Measurements from ENCODE around the gene EBF3. TPM values are rescaled to one million over a fixed set of nuclear protein-coding genes. Genes with fewer than 3 reads are reported as not detected.

Gene EBF3
- total and polyA plus RNA-seq, 2 donors (not counting 3 experiments of a cell fraction or from before 2014, with no cell fraction given): 0.92 to 2.7 TPM

- Histone ChIP-seq H3K4me1 (ENCODE audit: control insufficient read depth, extremely low read depth, insufficient read depth, low read length) (peaks cover 4% of the 10 kb centered on the region), H3K79me2 (ENCODE audit: control insufficient read depth, insufficient read depth, low read length) (no peaks in the 10 kb centered on the region), H3K9me3 (replicated peaks; ENCODE audit: control insufficient read depth, insufficient read depth, low read length) (no peaks in the 10 kb centered on the region), H3K4me3 (replicated peaks in 1 of 3; ENCODE audit: insufficient read depth in 1 of 3, low read depth in 1 of 3, low read length in 3 of 3) (no peak overlapping the region), H4K20me1 (replicated peaks; ENCODE audit: control insufficient read depth, extremely low read depth, insufficient read depth, low read length) (no peaks in the 10 kb centered on the region), H3K9me1 (replicated peaks; ENCODE audit: control insufficient read depth, extremely low read depth, insufficient read depth, low read length) (no peaks in the 10 kb centered on the region), H3K4me2 (ENCODE audit: insufficient read depth, low read length) (no peak overlapping the region), H3K9ac (replicated peaks; ENCODE audit: extremely low read depth, insufficient read depth, low read length) (no peak overlapping the region), H3K36me3 (ENCODE audit: control insufficient read depth in 2 of 2, extremely low read depth in 1 of 2, insufficient read depth in 2 of 2, low read length in 2 of 2) (no peaks in the 10 kb centered on the region), H2AFZ (ENCODE audit: low read depth, low read length) (no peak overlapping the region), H3K27ac (ENCODE audit: insufficient read depth, low read depth, low read length) (no peak overlapping the region), H3K27me3 (ENCODE audit: control insufficient read depth in 2 of 2, insufficient read depth in 2 of 2, low read length in 2 of 2) (peaks cover 3 to 7% of the 10 kb centered on the region in 2 experiments)
- no TSS peak for BruUV-seq (replicated peaks)
- intact Hi-C loops (cut with micrococcal nuclease): no loop called here
- POLR2A ChIA-PET: no interaction called here
- dilution Hi-C loops (cut with MboI; ENCODE audit: extremely low pct_ligation_motif_present, low sequenced_read_pairs): no loop called here
- DNase-seq (ENCODE audit: low read depth, low spot score): no peak
- FAIRE-seq: no peak
- CTCF ChIA-PET: no interaction called here
- TF ChIP-seq JUN (IDR thresholded peaks at IDR 0.05; ENCODE audit: borderline replicate concordance, insufficient read depth, insufficient read length, low read depth) (no peak), GATA2 (IDR thresholded peaks at IDR 0.05; ENCODE audit: insufficient read depth, insufficient read length, low read depth, low read length) (no peak), EZH2 (IDR thresholded peaks at IDR 0.05; ENCODE audit: borderline replicate concordance, low read depth, low read length, severe bottlenecking) (no peak)
Observed at GRCh38 chr10:129952378-129953118, 11.5 kb downstream of the EBF3 start.

GRCh38 chr10:129951970-129952265 is 12.2 kb downstream of the EBF3 start:
- H3K4me1 ChIP-seq (ENCODE audit: control insufficient read depth, extremely low read depth, insufficient read depth, low read length): peaks cover 4% of the 10 kb centered on the region
- no peak for DNase-seq (ENCODE audit: low read depth, low spot score)
- no peak overlapping the region for H3K4me3 ChIP-seq (replicated peaks in 1 of 3; ENCODE audit: insufficient read depth in 1 of 3, low read depth in 1 of 3, low read length in 3 of 3)
- H4K20me1 ChIP-seq (replicated peaks; ENCODE audit: control insufficient read depth, extremely low read depth, insufficient read depth, low read length): no peaks in the 10 kb centered on the region
- H3K4me2 ChIP-seq (ENCODE audit: insufficient read depth, low read length): no peak overlapping the region
- H2AFZ ChIP-seq (ENCODE audit: low read depth, low read length): no peak overlapping the region
- no peaks in the 10 kb centered on the region for H3K79me2 ChIP-seq (ENCODE audit: control insufficient read depth, insufficient read depth, low read length)
- POLR2A ChIA-PET: no interaction called here
- dilution Hi-C loops (cut with MboI; ENCODE audit: extremely low pct_ligation_motif_present, low sequenced_read_pairs): no loop called here
- no peak overlapping the region for H3K27ac ChIP-seq (ENCODE audit: insufficient read depth, low read depth, low read length)
- BruUV-seq (replicated peaks): no TSS peak
- no peaks in the 10 kb centered on the region for H3K9me3 ChIP-seq (replicated peaks; ENCODE audit: control insufficient read depth, insufficient read depth, low read length)
- no peaks in the 10 kb centered on the region for H3K9me1 ChIP-seq (replicated peaks; ENCODE audit: control insufficient read depth, extremely low read depth, insufficient read depth, low read length)
- H3K36me3 ChIP-seq (ENCODE audit: control insufficient read depth in 2 of 2, extremely low read depth in 1 of 2, insufficient read depth in 2 of 2, low read length in 2 of 2): no peaks in the 10 kb centered on the region
- peaks cover under 1 to 1% of the 10 kb centered on the region in 2 experiments for H3K27me3 ChIP-seq (ENCODE audit: control insufficient read depth in 2 of 2, insufficient read depth in 2 of 2, low read length in 2 of 2)
- no peak overlapping the region for H3K9ac ChIP-seq (replicated peaks; ENCODE audit: extremely low read depth, insufficient read depth, low read length)
- intact Hi-C loops (cut with micrococcal nuclease): no loop called here
- TF ChIP-seq POLR2AphosphoS5 (IDR thresholded peaks at IDR 0.05; ENCODE audit: insufficient read depth, low read depth, low read length) (no peak), JUN (IDR thresholded peaks at IDR 0.05; ENCODE audit: borderline replicate concordance, insufficient read depth, insufficient read length, low read depth) (no peak), MYC (IDR thresholded peaks at IDR 0.05; ENCODE audit: low read depth, low read length) (no peak), GATA2 (IDR thresholded peaks at IDR 0.05; ENCODE audit: insufficient read depth, insufficient read length, low read depth, low read length) (no peak), POLR2A (IDR thresholded peaks at IDR 0.05; ENCODE audit: low read depth, low read length) (no peak)
- CTCF ChIA-PET: no interaction called here
- FAIRE-seq: no peak
